Fibroblast of the aortic adventitia (primary cell): Measurements from ENCODE around the gene ZNRD2. TPM values are rescaled to one million over a fixed set of nuclear protein-coding genes. Genes with fewer than 3 reads are reported as not detected.

ENCODE experiments used
- DNase-seq: peaks from one replicate; pipeline ENCODE4 v3.0.0-alpha.2; 2010; ENCODE audit warnings: low read depth
- H3K4me3 ChIP-seq: 2 replicates; pipeline ENCODE4 v1.5.1; 2011; ENCODE audit warnings: low read depth, mild to moderate bottlenecking, control low read depth, low read length, moderate library complexity
- small RNA-seq: library from RNA; depleted of rRNA; stranded (forward); fragments of <200 nt; gene quantifications from one replicate; pipeline ENCODE3, GENCODE V24; 2012
- total RNA-seq: library from RNA; depleted of rRNA; stranded (reverse); fragments of >200 nt; gene quantifications from 2 replicates; pipeline ENCODE4 v1.2.3, GENCODE V29; 2012; ENCODE audit warnings: low replicate concordance
- TF ChIP-seq, protein P1 (sequence below): IDR thresholded peaks from 2 replicates; pipeline ENCODE4 v1.5.1; 2011; ENCODE audit warnings: mild to moderate bottlenecking, low read length, control low read depth, inconsistent platforms; ENCODE audit not compliant: insufficient read depth

ZNRD2 gene
- total RNA-seq, 1 donor, result 48.0 TPM

GRCh38 chr11:65618763-65619162, 48.5 kb downstream of the ZNRD2 start:
- TF ChIP-seq, protein P1, sequence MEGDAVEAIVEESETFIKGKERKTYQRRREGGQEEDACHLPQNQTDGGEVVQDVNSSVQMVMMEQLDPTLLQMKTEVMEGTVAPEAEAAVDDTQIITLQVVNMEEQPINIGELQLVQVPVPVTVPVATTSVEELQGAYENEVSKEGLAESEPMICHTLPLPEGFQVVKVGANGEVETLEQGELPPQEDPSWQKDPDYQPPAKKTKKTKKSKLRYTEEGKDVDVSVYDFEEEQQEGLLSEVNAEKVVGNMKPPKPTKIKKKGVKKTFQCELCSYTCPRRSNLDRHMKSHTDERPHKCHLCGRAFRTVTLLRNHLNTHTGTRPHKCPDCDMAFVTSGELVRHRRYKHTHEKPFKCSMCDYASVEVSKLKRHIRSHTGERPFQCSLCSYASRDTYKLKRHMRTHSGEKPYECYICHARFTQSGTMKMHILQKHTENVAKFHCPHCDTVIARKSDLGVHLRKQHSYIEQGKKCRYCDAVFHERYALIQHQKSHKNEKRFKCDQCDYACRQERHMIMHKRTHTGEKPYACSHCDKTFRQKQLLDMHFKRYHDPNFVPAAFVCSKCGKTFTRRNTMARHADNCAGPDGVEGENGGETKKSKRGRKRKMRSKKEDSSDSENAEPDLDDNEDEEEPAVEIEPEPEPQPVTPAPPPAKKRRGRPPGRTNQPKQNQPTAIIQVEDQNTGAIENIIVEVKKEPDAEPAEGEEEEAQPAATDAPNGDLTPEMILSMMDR, result no peak
- DNase-seq, result no peak
- H3K4me3 ChIP-seq, result no peak overlapping the region

DNA sequence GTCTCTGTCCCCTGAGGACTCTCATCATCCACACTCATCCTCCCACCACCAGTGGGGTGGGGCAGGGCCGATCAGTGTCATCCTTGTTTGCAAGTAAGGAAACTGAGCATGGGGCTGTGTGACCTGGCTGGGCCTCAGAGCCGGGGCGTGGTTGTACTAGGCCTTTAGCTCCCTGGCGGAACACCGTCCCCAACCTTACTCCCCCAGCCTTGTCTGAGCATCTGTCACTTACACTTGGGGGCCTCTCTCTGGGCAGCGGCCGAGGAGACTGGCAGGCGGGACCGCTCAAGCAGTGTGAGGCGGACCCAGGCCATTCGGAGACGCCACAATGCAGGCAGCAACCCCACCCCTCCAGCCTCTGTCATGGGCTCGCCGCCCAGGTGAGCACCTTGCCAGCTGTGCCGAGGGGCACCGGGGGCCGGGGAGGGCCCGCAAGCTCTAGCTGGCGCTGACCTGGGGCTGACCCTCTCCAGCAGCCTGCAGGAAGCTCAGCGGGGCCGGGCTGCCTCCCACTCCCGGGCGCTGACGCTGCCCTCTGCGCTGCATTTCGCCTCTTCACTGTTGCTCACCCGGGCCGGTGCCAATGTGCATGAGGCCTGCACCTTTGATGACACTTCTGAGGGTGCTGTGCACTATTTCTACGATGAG, 49.1 kb downstream of the ZNRD2 start:
- TF ChIP-seq, protein P1, result no peak
- no peak for DNase-seq
- H3K4me3 ChIP-seq, result no peak overlapping the region

GRCh38 chr11:65620666-65621065, 50.4 kb downstream of the ZNRD2 start:
- no peak overlapping the region for H3K4me3 ChIP-seq
- no peak for DNase-seq
- TF ChIP-seq, protein P1, result no peak

DNA sequence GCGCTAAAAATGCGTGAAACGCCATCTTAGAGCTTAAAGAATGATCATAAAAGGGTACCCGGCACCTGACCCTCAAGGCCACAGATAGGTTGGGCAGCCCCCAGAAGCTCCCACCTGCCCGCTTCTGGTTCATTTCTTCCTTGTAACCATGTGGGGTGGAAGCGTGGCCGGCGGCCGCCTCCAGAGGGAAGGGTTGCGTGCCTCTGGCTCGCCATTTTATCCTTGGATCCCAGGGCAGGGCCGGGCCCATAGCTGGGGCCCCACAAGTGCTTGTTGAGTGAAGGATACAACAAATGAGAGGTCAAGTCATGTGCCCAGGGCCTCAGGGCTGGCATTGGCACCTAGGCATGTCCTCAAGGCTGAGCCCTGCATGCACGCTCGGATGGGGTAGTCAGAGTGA, 51.2 kb downstream of the ZNRD2 start:
- H3K4me3 ChIP-seq, result no peak overlapping the region
- TF ChIP-seq, protein P1, result no peak
- no peak for DNase-seq

Small RNA genes within 50 kb of the gene (small RNA-seq; reads per million reads assigned to genes)
- gene AP001362.1, result not detected

Other genes starting within 250 kb of the ZNRD2 start
- gene DPF2, start 236.6 kb upstream of the ZNRD2 start, total RNA-seq, result 46.4 and 75.9 TPM in 2 replicates
- gene TIGD3, start 215.7 kb upstream of the ZNRD2 start, total RNA-seq, result 0.27 TPM in 1 of 2 replicates, not detected in the other
- 0.41 and 5.8 TPM in 2 replicates for gene SLC25A45, start 187.8 kb upstream of the ZNRD2 start, total RNA-seq
- 42.7 and 172 TPM in 2 replicates for gene FRMD8, start 183.8 kb upstream of the ZNRD2 start, total RNA-seq
- gene NEAT1, start 147.7 kb upstream of the ZNRD2 start, total RNA-seq, result 527 and 883 TPM in 2 replicates
- 10,787 and 27,374 TPM in 2 replicates for gene MALAT1, start 71.4 kb upstream of the ZNRD2 start, total RNA-seq
- gene SCYL1, start 45.4 kb upstream of the ZNRD2 start, total RNA-seq, result 32.1 and 76.8 TPM in 2 replicates
- gene LTBP3, start 12.1 kb upstream of the ZNRD2 start, total RNA-seq, result 47.3 and 147 TPM in 2 replicates
- gene FAM89B, start 2.1 kb downstream of the ZNRD2 start, total RNA-seq, result 5.6 and 21.6 TPM in 2 replicates
- gene EHBP1L1, start 5.6 kb downstream of the ZNRD2 start, total RNA-seq, result 52.2 and 58.5 TPM in 2 replicates
- 0.09 and 0.65 TPM in 2 replicates for gene KCNK7, start 25.3 kb downstream of the ZNRD2 start, total RNA-seq
- 22.4 and 30.4 TPM in 2 replicates for gene MAP3K11, start 43.7 kb downstream of the ZNRD2 start, total RNA-seq
- 21.8 and 31.5 TPM in 2 replicates for gene PCNX3, start 45.3 kb downstream of the ZNRD2 start, total RNA-seq
- 7.5 and 21.7 TPM in 2 replicates for gene SIPA1, start 67.6 kb downstream of the ZNRD2 start, total RNA-seq
- 10.2 and 39.5 TPM in 2 replicates for gene RELA, start 92.4 kb downstream of the ZNRD2 start, total RNA-seq
- gene KAT5, start 141.8 kb downstream of the ZNRD2 start, total RNA-seq, result 35.9 and 59.1 TPM in 2 replicates
- gene RNASEH2C, start 150.3 kb downstream of the ZNRD2 start, total RNA-seq, result 44.6 and 49.6 TPM in 2 replicates
- 11.5 and 14.4 TPM in 2 replicates for gene AP5B1, start 210.5 kb downstream of the ZNRD2 start, total RNA-seq
- gene OVOL1, start 216.6 kb downstream of the ZNRD2 start, total RNA-seq, result not detected in 2 replicates